Measurements from ENCODE around the gene RPL13A. TPM values are rescaled to one million over a fixed set of nuclear protein-coding genes. Genes with fewer than 3 reads are reported as not detected.
A peak's percentile ranks its signal among the peaks of the same experiment; 100 is the strongest.

Gene RPL13A
- 2,604 and 2,748 TPM in 2 replicates for polyA plus RNA-seq (2012; rRNA removed)
- polyA plus RNA-seq (2012; cell fraction: cytosol; rRNA removed): 2,326 and 2,436 TPM in 2 replicates
- polyA plus RNA-seq (2012; cell fraction: nucleus; rRNA removed): 1,109 and 1,392 TPM in 2 replicates

GRCh38 chr19:49487277-49488045, at the start of gene RPL13A:
Gene RPL13A, plus strand, starts transcription at chr19:49487608. Its CDS starts 22 bp downstream, at chr19:49487630.
- Histone ChIP-seq H4K20me1 (ENCODE audit: insufficient read depth) (peaks cover 32% of the 10 kb centered on the region), H3K9me2 (no peaks in the 10 kb centered on the region), H3K4me2 (peak within 1 kb of the TSS; percentile 92), H3F3A (replicated peaks; ENCODE audit: insufficient read depth) (peaks cover 43% of the 10 kb centered on the region), H3K36me3 (replicated peaks in 1 of 2; ENCODE audit: control insufficient read depth in 1 of 2, insufficient read depth in 2 of 2, low read length in 1 of 2) (peaks cover 30 to 40% of the 10 kb centered on the region in 2 experiments), H3K27me3 (ENCODE audit: insufficient read depth) (no peaks in the 10 kb centered on the region), H3K79me2 (ENCODE audit: insufficient read depth) (peaks cover 38% of the 10 kb centered on the region), H3K27ac (ENCODE audit: low read depth in 2 of 2, low read length in 1 of 2) (peak within 1 kb of the TSS; percentile 80 to 88), H3K4me3 (ENCODE audit: low read depth in 2 of 2, low read length in 1 of 2) (peak within 1 kb of the TSS; percentile 86 to 92), H3K9ac (peak within 1 kb of the TSS; percentile 98), H3K9me3 (no peaks in the 10 kb centered on the region), H2AFZ (ENCODE audit: low read depth) (peak within 1 kb of the TSS; percentile 86), H3K4me1 (ENCODE audit: control insufficient read depth in 1 of 2, insufficient read depth in 2 of 2, low read depth in 1 of 2, low read length in 1 of 2) (peaks cover 0 to 21% of the 10 kb centered on the region in 2 experiments; a peak in 1 of 4 replicates)
- POLR2A ChIA-PET: interaction anchor here (0.9 to 1.1 kb wide), 3 partner anchors 9 to 41 kb away, joined by 3 to 6 read pairs (median 5); partner anchors contain the start of gene RPS11
- CTCF ChIA-PET: interaction anchor here (1.0 to 3.4 kb wide), 7 partner anchors 14 to 82 kb away, joined by 3 to 12 read pairs (median 4); no protein-coding TSS in a partner anchor
- under 1% methylated on average over 43 of the region's 57 CpGs for WGBS (ENCODE audit: low lambda C conversion rate)
- DNase-seq: peak; percentile 95
- TF ChIP-seq TEAD4 (IDR thresholded peaks at IDR 0.05; ENCODE audit: borderline replicate concordance, insufficient read depth) (no peak), RAD21 (IDR thresholded peaks at IDR 0.05; ENCODE audit: low read length) (no peak), MEF2A (IDR thresholded peaks at IDR 0.05; ENCODE audit: borderline replicate concordance, low read depth) (no peak), FOSL2 (IDR thresholded peaks at IDR 0.05; ENCODE audit: borderline replicate concordance, low read depth) (no peak), JUND (IDR thresholded peaks at IDR 0.05) (no peak), MAX (IDR thresholded peaks at IDR 0.05; ENCODE audit: low read depth) (peak; percentile 46; the same call in 1 of the 2 replicates), RXRA (IDR thresholded peaks at IDR 0.05; ENCODE audit: borderline replicate concordance, low read depth) (no peak), USF2 (IDR thresholded peaks at IDR 0.05; ENCODE audit: borderline replicate concordance, low read depth, low read length) (peak; percentile 92), FOXJ3 (CRISPR knock-in tag; IDR thresholded peaks at IDR 0.05) (no peak), REST (IDR thresholded peaks at IDR 0.05; ENCODE audit: low read depth, low read length) (peak; percentile 76), CTCF (IDR thresholded peaks at IDR 0.05) (no peak), MXI1 (IDR thresholded peaks at IDR 0.05; ENCODE audit: low read depth, low read length) (peak; percentile 51), RCOR1 (IDR thresholded peaks at IDR 0.05; ENCODE audit: low read length) (no peak), FOXM1 (IDR thresholded peaks at IDR 0.05; ENCODE audit: low read depth) (no peak), TAF1 (IDR thresholded peaks at IDR 0.05; ENCODE audit: borderline replicate concordance, low read depth, low read length) (peak; percentile 99), SMC3 (IDR thresholded peaks at IDR 0.05; ENCODE audit: low read depth, low read length) (no peak), SIN3A (IDR thresholded peaks at IDR 0.05; ENCODE audit: borderline replicate concordance, low read depth, low read length) (peak; percentile 94; the same call in 1 of the 2 replicates), ELF1 (IDR thresholded peaks at IDR 0.05) (peak; percentile 85), ZBTB33 (IDR thresholded peaks at IDR 0.05; ENCODE audit: borderline replicate concordance, low read depth) (peak; percentile 68; the same call in 1 of the 2 replicates), POLR2AphosphoS5 (IDR thresholded peaks at IDR 0.05; ENCODE audit: low read depth, low read length) (peak; percentile 100), EZH2phosphoT487 (IDR thresholded peaks at IDR 0.05; ENCODE audit: borderline replicate concordance, low read depth) (no peak), TCF12 (IDR thresholded peaks at IDR 0.05) (no peak)

All from SK-N-SH (cell line).